Peyer's patch (tissue), 4 donors: ENCODE data around the gene CRIP3. TPM values are rescaled to one million over a fixed set of nuclear protein-coding genes. Genes with fewer than 3 reads are reported as not detected.

Source experiments
- DNase-seq, 3 donors: peaks; one replicate each; pipeline ENCODE4 v3.0.0-alpha.2; 2017 to 2019
- H3K27ac ChIP-seq, 4 donors: fragments of 200-600 bp; sonication (generic); one replicate each; pipeline ENCODE4 v1.5.1; 2016 to 2019
- H3K27me3 ChIP-seq, 2 donors: fragments of 200-600 bp; sonication (generic); one replicate each; pipeline ENCODE4 v1.5.1; 2019
- H3K36me3 ChIP-seq, 3 donors: fragments of 200-600 bp; sonication (generic); one replicate each; pipeline ENCODE4 v1.5.1; 2016 to 2019
- H3K4me1 ChIP-seq, 4 donors: fragments of 200-600 bp; sonication (generic); one replicate each; pipeline ENCODE4 v1.5.1; 2016 to 2019
- H3K4me3 ChIP-seq, 4 donors: fragments of 200-600 bp; sonication (generic); 1 replicate in 3 of 4; 2 replicates in 1 of 4; pipeline ENCODE4 v1.5.1; 2016 to 2019; ENCODE audit warnings: mild to moderate bottlenecking in 1 of 4
- H3K9me3 ChIP-seq, 4 donors: fragments of 200-600 bp; sonication (generic); one replicate each; pipeline ENCODE4 v1.5.1; 2016 to 2019; ENCODE audit warnings: mild to moderate bottlenecking in 1 of 4
- CTCF ChIP-seq, 6 experiments: fragments of 450-650 bp in 4 of 6; fragments of 200-600 bp in 2 of 6; sonication (generic) in 1 of 6; IDR thresholded peaks; one replicate each; pipeline ENCODE4 v1.5.1; 2017 to 2019; ENCODE audit warnings: antibody characterized with exemption in 6 of 6, mild to moderate bottlenecking in 3 of 6, moderate library complexity in 1 of 6
- POLR2A ChIP-seq, 2 donors: fragments of 450-650 bp; IDR thresholded peaks; one replicate each; pipeline ENCODE4 v1.5.1; 2017; ENCODE audit warnings: antibody characterized with exemption in 2 of 2, mild to moderate bottlenecking in 2 of 2, moderate library complexity in 2 of 2
- total RNA-seq, 4 donors: library from RNA; depleted of rRNA; stranded (reverse); fragments of >200 nt; gene quantifications; one replicate each; pipeline ENCODE4 v1.1.0, GENCODE V29; 2016

CRIP3 gene
- total RNA-seq, 4 donors from 2014 or later = 6.8 TPM; not detected in 3

DNA sequence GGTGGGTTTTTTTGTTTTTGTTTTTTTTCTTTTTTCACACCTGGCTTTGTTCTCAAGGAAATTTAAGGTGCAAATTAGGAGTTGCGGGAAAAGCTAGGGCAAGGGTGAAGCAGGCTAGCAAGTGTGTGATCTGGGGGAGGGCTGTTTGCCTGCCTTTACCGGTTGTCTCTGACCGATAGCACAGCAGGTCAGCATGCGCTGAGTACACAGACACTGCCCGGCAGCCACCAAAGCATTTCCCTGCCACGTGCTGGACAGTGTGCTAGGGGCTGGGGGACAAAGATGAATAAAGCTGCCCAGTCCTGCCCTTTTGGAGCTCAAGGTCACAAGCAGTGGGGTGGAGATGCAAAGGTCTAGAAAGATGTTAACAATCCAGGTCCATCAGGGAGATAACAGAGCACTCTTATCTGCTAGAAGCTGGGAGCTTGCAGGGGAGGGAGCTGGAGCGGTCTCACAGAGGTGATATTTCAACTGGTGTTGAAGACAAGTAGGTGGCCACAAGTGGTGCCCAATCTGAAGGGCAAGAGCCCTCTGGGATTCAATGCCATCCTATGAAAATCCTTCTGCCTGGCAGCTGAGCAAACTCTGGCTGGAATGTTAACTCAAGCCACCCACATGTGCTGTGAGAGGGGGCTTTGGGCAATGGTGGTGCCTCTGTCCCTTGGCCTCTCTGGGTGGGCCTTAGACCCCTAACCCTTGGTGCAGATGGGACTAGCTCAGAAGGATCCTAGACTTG, 40.8 kb downstream of the CRIP3 start:
- Histone ChIP-seq H3K9me3 (no peaks in the 10 kb centered on the region), H3K4me1 (peaks cover 12 to 46% (median 16%) of the 10 kb centered on the region in 4 donors), H3K27me3 (no peaks in the 10 kb centered on the region), H3K4me3 (no peak overlapping the region), H3K27ac (peak overlapping the region in 3 of 4 donors; percentile 41 to 97 (median 83)), H3K36me3 (no peaks in the 10 kb centered on the region)
- TF ChIP-seq CTCF (IDR thresholded peaks at IDR 0.05) = no peak
- TF ChIP-seq POLR2A (IDR thresholded peaks at IDR 0.05) = peak in 1 of 2 donors; percentile 60
- DNase-seq = peak in 2 of 3 donors; percentile 81 to 84

DNA sequence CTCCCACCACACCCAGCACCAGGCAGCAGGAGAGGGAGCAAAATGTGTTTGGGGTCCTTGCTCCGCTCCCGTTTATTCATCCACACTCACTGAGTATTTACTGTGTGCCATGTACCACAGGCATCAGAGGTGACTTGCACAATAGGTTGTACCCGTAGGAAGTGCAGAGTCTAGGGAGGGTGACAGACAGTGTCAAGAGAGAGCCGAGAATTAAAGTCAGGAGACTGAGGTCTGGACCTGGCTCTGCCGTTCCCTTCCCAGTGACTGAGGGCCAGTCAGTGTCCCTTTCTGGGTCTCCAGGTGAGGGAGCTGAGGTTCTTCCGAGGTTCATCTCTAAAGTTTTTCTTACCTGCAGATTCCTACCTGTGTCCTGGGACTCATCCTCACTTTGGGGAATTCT, 43.1 kb downstream of the CRIP3 start:
- Histone ChIP-seq H3K27ac (no peak overlapping the region), H3K9me3 (no peaks in the 10 kb centered on the region), H3K27me3 (no peaks in the 10 kb centered on the region), H3K4me1 (peaks cover 7 to 36% (median 11%) of the 10 kb centered on the region in 4 donors), H3K4me3 (no peak overlapping the region), H3K36me3 (no peaks in the 10 kb centered on the region)
- no peak for DNase-seq
- no peak for TF ChIP-seq POLR2A (IDR thresholded peaks at IDR 0.05)
- peak in 1 of 6 experiments; percentile 14 for TF ChIP-seq CTCF (IDR thresholded peaks at IDR 0.05)

DNA sequence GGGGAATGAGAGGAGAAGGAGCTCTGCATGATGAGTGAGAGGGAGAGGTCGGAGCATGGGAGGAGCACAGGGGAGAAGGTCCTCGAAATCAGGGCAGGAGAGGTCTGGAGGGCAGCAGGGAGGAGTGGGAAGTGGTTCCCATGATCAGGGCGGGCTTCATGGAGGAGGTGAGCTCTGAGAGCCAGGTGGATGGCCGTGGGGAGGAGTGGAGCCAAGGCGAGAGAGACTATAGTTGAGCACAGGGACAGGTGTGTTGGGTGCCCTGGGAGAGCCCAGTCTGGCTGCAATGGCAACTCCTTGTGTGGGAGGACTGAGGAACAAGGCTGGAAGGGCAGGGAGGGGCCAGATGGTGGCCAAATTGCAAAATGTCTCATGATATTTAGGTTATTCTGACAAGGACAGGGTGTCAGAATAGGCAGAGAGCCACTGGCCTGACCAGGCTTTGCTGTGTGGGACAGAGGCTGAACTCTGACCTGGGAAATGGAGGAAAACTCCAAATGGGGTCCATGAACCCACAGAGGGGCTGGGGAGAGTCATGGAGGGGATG, 44.0 kb downstream of the CRIP3 start:
- no peak for TF ChIP-seq CTCF (IDR thresholded peaks at IDR 0.05)
- no peak for TF ChIP-seq POLR2A (IDR thresholded peaks at IDR 0.05)
- Histone ChIP-seq H3K4me3 (no peak overlapping the region), H3K9me3 (no peaks in the 10 kb centered on the region), H3K36me3 (no peaks in the 10 kb centered on the region), H3K27ac (no peak overlapping the region), H3K4me1 (peaks cover under 1 to 30% (median 7%) of the 10 kb centered on the region in 4 donors), H3K27me3 (no peaks in the 10 kb centered on the region)
- no peak for DNase-seq

DNA sequence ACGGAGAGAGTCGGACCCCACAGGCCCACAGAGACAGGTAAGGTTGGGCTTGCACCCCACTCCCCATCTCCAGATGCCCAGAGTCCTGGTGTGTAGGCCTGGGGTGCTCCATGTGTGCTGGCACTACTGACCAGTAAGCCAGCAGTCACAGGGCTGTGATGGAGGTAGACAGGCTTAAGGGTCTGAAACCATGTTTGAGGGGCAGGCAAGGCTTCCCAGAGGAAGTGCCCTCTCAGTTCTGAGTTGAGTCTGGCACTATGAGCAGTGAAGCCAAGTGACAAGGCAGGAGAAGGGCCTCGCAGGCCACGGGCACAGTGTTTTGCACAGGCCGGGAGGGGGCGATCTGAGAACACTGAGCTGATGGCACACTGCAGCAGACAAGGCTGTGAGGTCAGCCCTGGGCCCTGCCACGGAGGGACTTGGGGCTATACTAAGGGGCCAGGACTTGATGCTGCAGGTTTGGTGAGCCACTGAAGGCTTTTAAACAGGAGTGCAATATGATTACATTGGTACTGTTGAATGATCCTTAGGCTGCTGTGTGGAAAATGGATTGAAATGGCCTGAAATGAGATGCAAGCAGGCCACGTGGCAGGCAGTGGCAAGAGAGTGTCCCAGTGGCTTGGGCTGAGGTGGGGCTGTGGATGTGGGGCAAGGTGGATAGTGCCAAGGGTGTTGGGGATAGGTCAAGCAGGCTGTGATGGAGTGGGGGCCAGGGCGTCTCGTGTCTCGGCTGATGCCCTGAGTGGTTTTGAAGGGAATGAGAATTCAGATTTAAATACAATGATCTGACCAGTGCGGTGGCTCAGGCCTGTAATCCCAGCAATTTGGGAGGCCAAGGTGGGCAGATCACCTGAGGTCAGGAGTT, 45.1 kb downstream of the CRIP3 start:
- peaks cover 0 to 20% (median 2%) of the 10 kb centered on the region in 4 donors for H3K4me1 ChIP-seq
- H3K36me3 ChIP-seq = no peaks in the 10 kb centered on the region
- TF ChIP-seq POLR2A (IDR thresholded peaks at IDR 0.05) = no peak
- peak; percentile 57 to 95 (median 83) for TF ChIP-seq CTCF (IDR thresholded peaks at IDR 0.05)
- no peak overlapping the region for H3K27ac ChIP-seq
- no peaks in the 10 kb centered on the region for H3K9me3 ChIP-seq
- no peaks in the 10 kb centered on the region for H3K27me3 ChIP-seq
- peak; percentile 77 to 92 (median 89) for DNase-seq
- no peak overlapping the region for H3K4me3 ChIP-seq

GRCh38 chr6:43262780-43263313, 45.8 kb downstream of the CRIP3 start:
- H3K27ac ChIP-seq = no peak overlapping the region
- no peak overlapping the region for H3K4me3 ChIP-seq
- no peaks in the 10 kb centered on the region for H3K36me3 ChIP-seq
- no peaks in the 10 kb centered on the region for H3K9me3 ChIP-seq
- H3K27me3 ChIP-seq = no peaks in the 10 kb centered on the region
- peaks cover 0 to 13% (median 2%) of the 10 kb centered on the region in 4 donors for H3K4me1 ChIP-seq
- TF ChIP-seq POLR2A (IDR thresholded peaks at IDR 0.05) (no peak), CTCF (IDR thresholded peaks at IDR 0.05) (no peak)
- DNase-seq = peak in 1 of 3 donors; percentile 39
